ENCODE results near the gene PGAM5. TPM values are rescaled to one million over a fixed set of nuclear protein-coding genes. Genes with fewer than 3 reads are reported as not detected.

PGAM5 gene
- total RNA-seq, 6 donors from 2014 or later, result 16.8 to 38.6 (median 23.3) TPM

DNA sequence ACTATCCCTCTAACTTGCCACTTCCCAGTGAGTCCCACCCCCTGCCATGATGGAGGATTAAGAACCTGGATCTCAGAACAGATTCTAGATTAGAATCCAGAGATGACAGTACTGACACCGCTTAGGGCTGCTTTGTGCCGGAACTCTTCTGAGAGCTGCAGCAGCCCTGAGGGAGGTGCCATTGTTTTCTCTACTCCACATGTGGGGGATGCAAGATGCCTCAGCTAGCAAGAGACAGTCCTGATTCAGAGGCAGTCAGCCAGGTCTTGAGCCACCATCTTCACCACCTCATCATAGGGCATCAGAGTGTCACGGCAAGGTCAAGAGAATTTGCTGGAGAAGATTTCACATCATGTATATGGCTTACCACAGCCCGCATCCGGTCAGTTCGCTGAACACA lies 3.4 kb upstream of the PGAM5 start:
- ATAC-seq (ENCODE audit: low FRiP score in 2 of 2) (no peak), DNase-seq (no peak)
- no peaks in the 10 kb centered on the region for H3K9me3 ChIP-seq
- 92 to 93% methylated on average over 6 of the region's 6 CpGs for WGBS, 2 donors
- H3K4me1 ChIP-seq, result peaks cover 12 to 21% (median 18%) of the 10 kb centered on the region in 4 donors
- H3K27me3 ChIP-seq, result no peaks in the 10 kb centered on the region
- no peak overlapping the region for H3K27ac ChIP-seq
- no peak overlapping the region for H3K4me3 ChIP-seq
- H3K36me3 ChIP-seq, result peaks cover 0 to 8% (median 0%) of the 10 kb centered on the region in 4 donors
- TF ChIP-seq, protein P1, sequence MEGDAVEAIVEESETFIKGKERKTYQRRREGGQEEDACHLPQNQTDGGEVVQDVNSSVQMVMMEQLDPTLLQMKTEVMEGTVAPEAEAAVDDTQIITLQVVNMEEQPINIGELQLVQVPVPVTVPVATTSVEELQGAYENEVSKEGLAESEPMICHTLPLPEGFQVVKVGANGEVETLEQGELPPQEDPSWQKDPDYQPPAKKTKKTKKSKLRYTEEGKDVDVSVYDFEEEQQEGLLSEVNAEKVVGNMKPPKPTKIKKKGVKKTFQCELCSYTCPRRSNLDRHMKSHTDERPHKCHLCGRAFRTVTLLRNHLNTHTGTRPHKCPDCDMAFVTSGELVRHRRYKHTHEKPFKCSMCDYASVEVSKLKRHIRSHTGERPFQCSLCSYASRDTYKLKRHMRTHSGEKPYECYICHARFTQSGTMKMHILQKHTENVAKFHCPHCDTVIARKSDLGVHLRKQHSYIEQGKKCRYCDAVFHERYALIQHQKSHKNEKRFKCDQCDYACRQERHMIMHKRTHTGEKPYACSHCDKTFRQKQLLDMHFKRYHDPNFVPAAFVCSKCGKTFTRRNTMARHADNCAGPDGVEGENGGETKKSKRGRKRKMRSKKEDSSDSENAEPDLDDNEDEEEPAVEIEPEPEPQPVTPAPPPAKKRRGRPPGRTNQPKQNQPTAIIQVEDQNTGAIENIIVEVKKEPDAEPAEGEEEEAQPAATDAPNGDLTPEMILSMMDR (IDR thresholded peaks at IDR 0.05), result no peak
- TF ChIP-seq EP300 (IDR thresholded peaks at IDR 0.05), result no peak
- TF ChIP-seq POLR2A (IDR thresholded peaks at IDR 0.05), result no peak
- no peak for TF ChIP-seq POLR2AphosphoS5 (IDR thresholded peaks at IDR 0.05)

DNA sequence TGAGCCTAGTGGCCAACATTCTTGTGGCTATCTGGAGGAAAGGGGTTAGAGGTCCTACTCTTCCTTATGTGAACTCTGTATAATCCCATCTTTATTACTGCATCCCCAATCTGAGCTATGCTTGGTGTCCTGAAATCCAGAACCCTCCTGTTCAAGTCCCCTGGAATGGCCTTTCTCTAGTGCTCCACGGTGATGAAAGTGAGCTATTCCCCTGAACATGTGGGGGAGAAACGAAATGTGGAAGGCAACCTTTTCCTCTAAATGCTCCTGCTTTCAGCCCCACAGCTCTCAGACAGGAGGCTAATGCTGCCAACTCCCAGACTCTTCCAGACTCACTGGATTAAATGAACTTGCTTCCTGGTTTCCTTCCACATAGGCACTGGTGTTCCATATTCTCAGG lies 2.5 kb upstream of the PGAM5 start:
- 86 to 96% methylated on average over 2 of the region's 2 CpGs for WGBS, 2 donors
- Histone ChIP-seq H3K36me3 (peaks cover 0 to 4% (median 0%) of the 10 kb centered on the region in 4 donors), H3K4me3 (no peak overlapping the region), H3K27ac (no peak overlapping the region), H3K27me3 (no peaks in the 10 kb centered on the region), H3K9me3 (no peaks in the 10 kb centered on the region), H3K4me1 (peaks cover 13 to 25% (median 21%) of the 10 kb centered on the region in 4 donors)
- DNase-seq (no peak), ATAC-seq (ENCODE audit: low FRiP score in 2 of 2) (no peak)
- TF ChIP-seq, protein P1 (IDR thresholded peaks at IDR 0.05), result no peak
- TF ChIP-seq POLR2A (IDR thresholded peaks at IDR 0.05), result no peak
- no peak for TF ChIP-seq POLR2AphosphoS5 (IDR thresholded peaks at IDR 0.05)
- no peak for TF ChIP-seq EP300 (IDR thresholded peaks at IDR 0.05)

DNA sequence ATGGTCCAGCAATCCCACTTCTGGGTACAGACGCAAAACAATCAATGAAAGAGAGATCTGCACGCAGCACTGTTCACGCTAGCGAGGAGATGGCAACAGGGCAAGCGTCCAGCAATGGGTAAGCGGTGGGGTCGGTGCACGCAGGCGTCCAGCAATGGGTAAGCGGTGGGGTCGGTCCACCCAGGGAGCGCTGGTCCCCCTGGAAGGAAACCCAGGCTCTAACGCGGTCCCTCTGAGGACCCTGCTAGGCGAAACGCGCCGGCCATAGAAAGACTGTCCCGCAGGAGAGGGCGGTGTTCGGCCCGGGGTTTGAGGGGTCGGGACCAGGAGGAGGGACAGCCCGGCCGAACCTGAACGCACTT lies 618 bp upstream of the PGAM5 start:
- peaks cover 0 to 4% (median 3%) of the 10 kb centered on the region in 4 donors for H3K36me3 ChIP-seq
- H3K27ac ChIP-seq, result peak overlapping the region; percentile 49 to 85 (median 72)
- WGBS, 2 donors, result 2 to 6% methylated on average over 10 to 25 of the region's 26 CpGs
- no peak for TF ChIP-seq EP300 (IDR thresholded peaks at IDR 0.05)
- no peak for TF ChIP-seq POLR2A (IDR thresholded peaks at IDR 0.05)
- TF ChIP-seq, protein P1 (IDR thresholded peaks at IDR 0.05), result no peak
- no peak for TF ChIP-seq POLR2AphosphoS5 (IDR thresholded peaks at IDR 0.05)
- no peaks in the 10 kb centered on the region for H3K27me3 ChIP-seq
- peak overlapping the region; percentile 55 to 99 (median 96) for H3K4me3 ChIP-seq
- no peaks in the 10 kb centered on the region for H3K9me3 ChIP-seq
- DNase-seq (no peak), ATAC-seq (ENCODE audit: low FRiP score in 2 of 2) (peak; percentile 24 to 48)
- H3K4me1 ChIP-seq, result peaks cover 13 to 25% (median 21%) of the 10 kb centered on the region in 4 donors

DNA sequence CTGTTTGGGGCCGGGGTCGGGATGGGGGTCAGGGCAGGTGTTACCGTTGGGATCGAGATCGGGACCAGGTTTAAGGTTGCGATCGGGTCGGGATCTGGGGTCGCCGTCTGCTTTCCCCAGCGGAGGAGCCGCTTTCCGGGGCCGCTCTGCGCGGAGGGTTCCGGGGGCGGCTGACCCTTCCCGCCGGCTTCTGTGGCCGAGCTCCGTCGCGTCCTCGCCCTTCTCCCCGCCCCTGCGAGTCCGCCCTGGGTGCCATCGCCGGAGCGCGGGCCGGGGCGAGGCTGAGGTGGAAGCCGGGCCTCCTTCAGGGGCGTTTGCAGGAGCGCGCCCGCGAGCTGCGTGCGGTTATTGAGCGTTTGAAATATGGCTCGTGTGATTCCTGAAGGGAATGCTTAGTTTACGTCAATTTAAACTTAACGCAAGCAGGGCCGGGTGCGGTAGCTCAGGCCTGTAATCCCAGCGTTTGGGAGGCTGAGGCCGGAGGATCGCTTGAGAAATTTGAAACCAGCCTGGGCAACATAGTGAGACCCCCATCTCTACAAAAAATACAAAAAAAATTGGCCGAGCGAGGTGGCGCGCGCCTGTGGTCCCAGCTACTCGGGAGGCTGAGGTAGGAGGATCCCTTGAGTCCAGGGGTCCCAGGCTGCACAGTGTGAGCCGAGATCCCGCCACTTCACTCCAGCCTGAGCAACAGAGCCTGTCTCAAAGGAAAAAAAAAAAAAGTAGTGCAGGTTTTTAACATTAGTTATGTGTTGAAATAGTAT lies 620 bp downstream of the PGAM5 start:
- WGBS, 2 donors, result 11 to 35% methylated on average over 16 to 40 of the region's 59 CpGs
- no peak for TF ChIP-seq POLR2AphosphoS5 (IDR thresholded peaks at IDR 0.05)
- no peak for TF ChIP-seq POLR2A (IDR thresholded peaks at IDR 0.05)
- TF ChIP-seq EP300 (IDR thresholded peaks at IDR 0.05), result no peak
- TF ChIP-seq, protein P1 (IDR thresholded peaks at IDR 0.05), result no peak
- peak overlapping the region; percentile 12 to 85 (median 72) for H3K27ac ChIP-seq
- peaks cover 13 to 25% (median 21%) of the 10 kb centered on the region in 4 donors for H3K4me1 ChIP-seq
- no peaks in the 10 kb centered on the region for H3K9me3 ChIP-seq
- H3K27me3 ChIP-seq, result no peaks in the 10 kb centered on the region
- peaks cover 0 to 16% (median 11%) of the 10 kb centered on the region in 4 donors for H3K36me3 ChIP-seq
- DNase-seq (peak in 1 of 2 donors; percentile 90), ATAC-seq (ENCODE audit: low FRiP score in 2 of 2) (peak in 1 of 2 donors; percentile 35)
- H3K4me3 ChIP-seq, result peak overlapping the region; percentile 46 to 99 (median 96)
